Measurements from ENCODE around the gene RBKS. TPM values are rescaled to one million over a fixed set of nuclear protein-coding genes. Genes with fewer than 3 reads are reported as not detected.

The RBKS gene
- total RNA-seq, 1 donor from 2014 or later, result 1.2 TPM

GRCh38 chr2:27914041-27914804 is 24.0 kb upstream of the RBKS start:
- Mint-ChIP-seq H3K9me3 (ENCODE audit: unreplicated experiment) (no peaks in the 10 kb centered on the region), H3K27me3 (ENCODE audit: unreplicated experiment) (peaks cover 1% of the 10 kb centered on the region), H3K36me3 (ENCODE audit: unreplicated experiment) (no peaks in the 10 kb centered on the region), H3K4me3 (ENCODE audit: unreplicated experiment) (no peak overlapping the region), H3K4me1 (ENCODE audit: low read depth, unreplicated experiment) (no peaks in the 10 kb centered on the region), H3K27ac (ENCODE audit: unreplicated experiment) (no peak overlapping the region)
- DNase-seq, result no peak
- TF ChIP-seq CTCF (IDR thresholded peaks at IDR 0.05; ENCODE audit: partially characterized antibody, unreplicated experiment), result no peak

GRCh38 chr2:27912512-27912911 is 22.3 kb upstream of the RBKS start:
- TF ChIP-seq CTCF (IDR thresholded peaks at IDR 0.05; ENCODE audit: partially characterized antibody, unreplicated experiment), result no peak
- no peak for DNase-seq
- no peaks in the 10 kb centered on the region for H3K9me3 Mint-ChIP-seq (ENCODE audit: unreplicated experiment)
- H3K4me1 Mint-ChIP-seq (ENCODE audit: low read depth, unreplicated experiment), result no peaks in the 10 kb centered on the region
- no peak overlapping the region for H3K27ac Mint-ChIP-seq (ENCODE audit: unreplicated experiment)
- H3K36me3 Mint-ChIP-seq (ENCODE audit: unreplicated experiment), result no peaks in the 10 kb centered on the region
- H3K4me3 Mint-ChIP-seq (ENCODE audit: unreplicated experiment), result no peak overlapping the region
- H3K27me3 Mint-ChIP-seq (ENCODE audit: unreplicated experiment), result peaks cover 1% of the 10 kb centered on the region

- no peak for TF ChIP-seq CTCF (IDR thresholded peaks at IDR 0.05; ENCODE audit: partially characterized antibody, unreplicated experiment)
- Mint-ChIP-seq H3K27ac (ENCODE audit: unreplicated experiment) (no peak overlapping the region), H3K36me3 (ENCODE audit: unreplicated experiment) (no peaks in the 10 kb centered on the region)
Observed at GRCh38 chr2:27911458-27912210, 21.4 kb upstream of the RBKS start.

GRCh38 chr2:27909901-27910300 is 19.7 kb upstream of the RBKS start:
- Mint-ChIP-seq H3K4me3 (ENCODE audit: unreplicated experiment) (no peak overlapping the region), H3K9me3 (ENCODE audit: unreplicated experiment) (no peaks in the 10 kb centered on the region), H3K27me3 (ENCODE audit: unreplicated experiment) (peaks cover 1% of the 10 kb centered on the region), H3K36me3 (ENCODE audit: unreplicated experiment) (no peaks in the 10 kb centered on the region), H3K4me1 (ENCODE audit: low read depth, unreplicated experiment) (no peaks in the 10 kb centered on the region), H3K27ac (ENCODE audit: unreplicated experiment) (no peak overlapping the region)
- DNase-seq, result no peak
- TF ChIP-seq CTCF (IDR thresholded peaks at IDR 0.05; ENCODE audit: partially characterized antibody, unreplicated experiment), result no peak

More at GRCh38 chr2:27911458-27912210, 21.4 kb upstream of the RBKS start:
- no peak overlapping the region for H3K4me3 Mint-ChIP-seq (ENCODE audit: unreplicated experiment)
- H3K27me3 Mint-ChIP-seq (ENCODE audit: unreplicated experiment), result peaks cover 1% of the 10 kb centered on the region
- no peaks in the 10 kb centered on the region for H3K4me1 Mint-ChIP-seq (ENCODE audit: low read depth, unreplicated experiment)
- no peaks in the 10 kb centered on the region for H3K9me3 Mint-ChIP-seq (ENCODE audit: unreplicated experiment)
- DNase-seq, result no peak

- H3K9me3 Mint-ChIP-seq (ENCODE audit: unreplicated experiment), result no peaks in the 10 kb centered on the region
- H3K27me3 Mint-ChIP-seq (ENCODE audit: unreplicated experiment), result peaks cover 1% of the 10 kb centered on the region
- H3K36me3 Mint-ChIP-seq (ENCODE audit: unreplicated experiment), result no peaks in the 10 kb centered on the region
- no peak overlapping the region for H3K27ac Mint-ChIP-seq (ENCODE audit: unreplicated experiment)
- H3K4me1 Mint-ChIP-seq (ENCODE audit: low read depth, unreplicated experiment), result no peaks in the 10 kb centered on the region
- H3K4me3 Mint-ChIP-seq (ENCODE audit: unreplicated experiment), result no peak overlapping the region
- DNase-seq, result no peak
- TF ChIP-seq CTCF (IDR thresholded peaks at IDR 0.05; ENCODE audit: partially characterized antibody, unreplicated experiment), result no peak
Observed at GRCh38 chr2:27907547-27907946, 17.4 kb upstream of the RBKS start.

Data from glutamatergic neuron (in vitro differentiated cells).